K562 (cell line): ENCODE results near the gene ZNF296. TPM values are rescaled to one million over a fixed set of nuclear protein-coding genes. Genes with fewer than 3 reads are reported as not detected.

Source experiments
- ATAC-seq: fragments of 200-7000 bp; cut with Tn5 transposase; 3 replicates; pipeline ENCODE4 v1.9.1; 2020; ENCODE audit warnings: moderate library complexity
- BruUV-seq: library from RNA; stranded (reverse); fragments of 400-500 nt; replicated peaks from 2 replicates; lab custom pipeline; 2021; lab: Mats Ljungman, UMichigan
- CTCF ChIA-PET: fragments of 300-600 bp; formaldehyde crosslinking; extraction: SDS; loops from one replicate; lab custom pipeline; 2021; ENCODE audit warnings: low intra/inter-chr PET ratio; lab: Yijun Ruan, JAX
- POLR2A ChIA-PET: fragments of 300-600, 350-650 bp; sonication (Branson Sonifier 250); formaldehyde crosslinking; extraction: SDS; loops from one replicate; lab custom pipeline; 2021; ENCODE audit warnings: antibody characterized with exemption, inconsistent platforms; lab: Yijun Ruan, JAX
- DNase-seq, 4 experiments: peaks; one replicate each; pipeline versions ENCODE4 v3.0.0 to v3.0.0-alpha.2; 2011 to 2018; ENCODE audit warnings: low spot score in 3 of 4, mixed read lengths in 3 of 4; ENCODE audit errors: extremely low read depth in 1 of 4
- FAIRE-seq: peaks from 2 replicates; lab custom pipeline; 2011; peaks lifted over from hg19 to GRCh38; lab: Jason Lieb, UNC
- H2AFZ ChIP-seq: 2 replicates; pipeline ENCODE4 v1.6.0; 2011; ENCODE audit warnings: low read depth, low read length, control low read depth, inconsistent platforms
- H3K27ac ChIP-seq: fragments of 200-600 bp; 3 replicates; pipeline ENCODE4 v1.8.0; 2011; ENCODE audit warnings: low read depth, mild to moderate bottlenecking, control low read depth, inconsistent platforms, low read length, moderate library complexity, mixed read lengths; ENCODE audit errors: extremely low read depth
- H3K27me3 ChIP-seq, 2 experiments: fragments of 300-600 bp in 1 of 2; 2 replicates in 1 of 2; 3 replicates in 1 of 2; pipeline versions ENCODE4 v1.6.0 to v1.8.0; 2011; ENCODE audit warnings: inconsistent platforms in 2 of 2, low read length in 2 of 2, mild to moderate bottlenecking in 1 of 2, mixed read lengths in 1 of 2, moderate library complexity in 1 of 2; ENCODE audit not compliant: control insufficient read depth in 2 of 2, insufficient read depth in 2 of 2
- H3K36me3 ChIP-seq: fragments of 300-600 bp; 3 replicates; pipeline ENCODE4 v1.8.0; 2011; ENCODE audit warnings: mild to moderate bottlenecking, low read length, inconsistent platforms; ENCODE audit not compliant: control insufficient read depth, insufficient read depth
- H3K4me1 ChIP-seq, 2 experiments: fragments of 200-600 bp in 1 of 2; replicated peaks in 1 of 2; 2 replicates in 1 of 2; 3 replicates in 1 of 2; pipeline versions ENCODE4 v1.5.1 to v1.8.0; 2011; ENCODE audit warnings: inconsistent platforms in 2 of 2, low read length in 2 of 2, mild to moderate bottlenecking in 1 of 2, mixed read lengths in 1 of 2, moderate library complexity in 1 of 2; ENCODE audit not compliant: control insufficient read depth in 2 of 2, insufficient read depth in 2 of 2
- H3K4me2 ChIP-seq: 2 replicates; pipeline ENCODE4 v1.6.1; 2011; ENCODE audit warnings: low read length, control low read depth, inconsistent platforms, mixed read lengths; ENCODE audit not compliant: insufficient read depth
- H3K4me3 ChIP-seq: fragments of 200-600 bp; sonication (generic), shearing (Covaris generic); 2 replicates; pipeline ENCODE4 v1.5.1; 2016; ENCODE audit warnings: control low read depth, inconsistent platforms
- H3K79me2 ChIP-seq: fragments of 200-600 bp; 3 replicates; pipeline ENCODE4 v1.8.0; 2011; ENCODE audit warnings: low read length, inconsistent platforms; ENCODE audit not compliant: control insufficient read depth, insufficient read depth
- H3K9ac ChIP-seq, 2 experiments: 2 replicates each; pipeline versions ENCODE4 v1.6.0 to v1.6.1; 2011; ENCODE audit warnings: low read depth in 2 of 2, low read length in 2 of 2, control low read depth in 1 of 2, inconsistent platforms in 1 of 2, mild to moderate bottlenecking in 1 of 2, mixed read lengths in 1 of 2; ENCODE audit not compliant: insufficient read depth in 1 of 2
- H3K9me1 ChIP-seq: one replicate; pipeline ENCODE4 v1.6.0; 2011; ENCODE audit warnings: inconsistent platforms, mild to moderate bottlenecking, low read length, moderate library complexity; ENCODE audit not compliant: control insufficient read depth, insufficient read depth
- H3K9me3 ChIP-seq: replicated peaks from 2 replicates; pipeline ENCODE4 v1.5.1; 2011; ENCODE audit warnings: low read depth, low read length, inconsistent platforms; ENCODE audit not compliant: control insufficient read depth, insufficient read depth
- H4K20me1 ChIP-seq: replicated peaks from 2 replicates; pipeline ENCODE4 v1.6.1; 2011; ENCODE audit warnings: low read length, inconsistent platforms, mixed read lengths; ENCODE audit not compliant: control insufficient read depth, insufficient read depth
- BDP1 ChIP-seq: IDR thresholded peaks from 3 replicates; pipeline ENCODE4 v1.6.1; 2011; ENCODE audit not compliant: insufficient read length, insufficient read depth
- CBX5 ChIP-seq: IDR thresholded peaks from 2 replicates; pipeline ENCODE4 v1.6.1; 2014; ENCODE audit warnings: low read depth, borderline replicate concordance
- CHD4 ChIP-seq: fragments of 200-600 bp; sonication (generic); IDR thresholded peaks from 3 replicates; pipeline ENCODE4 v1.6.1; 2012; ENCODE audit warnings: low read depth, mild to moderate bottlenecking, mixed read lengths, low read length, inconsistent platforms; ENCODE audit not compliant: insufficient read depth, insufficient replicate concordance, poor library complexity, severe bottlenecking
- DMBX1 ChIP-seq: fragments of 250-450 bp; sonication (Bioruptor Pico); IDR thresholded peaks from 2 replicates; pipeline ENCODE4 v1.8.0; 2022; ENCODE audit warnings: inconsistent platforms, mild to moderate bottlenecking, moderate library complexity, borderline replicate concordance
- FIP1L1 ChIP-seq: fragments of 200-400 bp; formaldehyde crosslinking; IDR thresholded peaks from 2 replicates; pipeline ENCODE4 v1.6.1; 2018; ENCODE audit warnings: mild to moderate bottlenecking, low read depth, low read length; ENCODE audit not compliant: poor library complexity, severe bottlenecking
- MYNN ChIP-seq, 2 experiments: sonication (generic); formaldehyde crosslinking in 1 of 2; IDR thresholded peaks; 2 replicates each; pipeline versions ENCODE4 v1.5.0 to v1.6.1; 2016 to 2020; ENCODE audit warnings: antibody characterized with exemption in 1 of 2, missing genetic modification reagents in 1 of 2
- NELFE ChIP-seq: IDR thresholded peaks from 2 replicates; pipeline ENCODE4 v1.6.1; 2011; ENCODE audit warnings: mild to moderate bottlenecking; ENCODE audit not compliant: insufficient read depth, insufficient read length
- NUFIP1 ChIP-seq: fragments of 450-650 bp; IDR thresholded peaks from 2 replicates; pipeline ENCODE4 v1.6.1; 2018; ENCODE audit not compliant: partially characterized antibody
- PRPF4 ChIP-seq: fragments of 200-400 bp; formaldehyde crosslinking; IDR thresholded peaks from one replicate; pipeline ENCODE4 v1.6.1; 2017; ENCODE audit warnings: low read length, low read depth, mild to moderate bottlenecking; ENCODE audit not compliant: insufficient read depth, poor library complexity, severe bottlenecking
- RBFOX2 ChIP-seq: fragments of 200-400 bp; formaldehyde crosslinking; IDR thresholded peaks from 2 replicates; pipeline ENCODE4 v1.6.1; 2017; ENCODE audit warnings: low read depth, mild to moderate bottlenecking, low read length, moderate library complexity
- SRF ChIP-seq, 2 experiments: fragments of 250-450, 450-650 bp in 1 of 2; sonication (Bioruptor Pico) in 1 of 2; sonication (generic) in 1 of 2; formaldehyde crosslinking; IDR thresholded peaks; 2 replicates each; pipeline versions ENCODE4 v1.5.0 to v1.5.1; 2020 to 2022; ENCODE audit warnings: mild to moderate bottlenecking in 1 of 2, missing genetic modification reagents in 1 of 2
- ZNF347 ChIP-seq: fragments of 450-650 bp; formaldehyde crosslinking; IDR thresholded peaks from 2 replicates; pipeline ENCODE4 v1.4.0; 2020; ENCODE audit warnings: low read depth, mild to moderate bottlenecking, moderate library complexity
- ZNF384 ChIP-seq: IDR thresholded peaks from 2 replicates; pipeline ENCODE4 v1.6.1; 2012; ENCODE audit warnings: low read depth, low read length, improper control_type of control experiment
- ZNF75A ChIP-seq: fragments of 450-650 bp; formaldehyde crosslinking; IDR thresholded peaks from 2 replicates; pipeline ENCODE4 v1.4.0; 2020; ENCODE audit warnings: mild to moderate bottlenecking
- ZNF830 ChIP-seq: fragments of 250-450 bp; sonication (Bioruptor Pico); IDR thresholded peaks from 2 replicates; pipeline ENCODE4 v1.5.0; 2021; ENCODE audit warnings: mild to moderate bottlenecking
- WGBS: fragments of 100-300 bp; shearing (Covaris generic); methylation state at CpG from one replicate; pipeline ENCODE4 v1.1.6; 2016; ENCODE audit warnings: low coverage, mixed read lengths; ENCODE audit not compliant: insufficient coverage; ENCODE audit errors: missing lambda C conversion rate; 5-methylcytosine and 5-hydroxymethylcytosine counted together
- in situ Hi-C: fragments of 300-500 bp; cut with MboI; formaldehyde crosslinking; loops from 4 replicates; pipeline ENCODE4 v1.15.0; 2018; ENCODE audit warnings: inconsistent platforms, mixed read lengths
- intact Hi-C: fragments of 100-400 bp; cut with micrococcal nuclease; formaldehyde crosslinking; loops from 2 replicates; pipeline ENCODE4 v1.14.2; 2022
- polyA plus RNA-seq, 8 experiments: library from polyadenylated mRNA; depleted of rRNA in 4 of 8; stranded (reverse) in 5 of 8; unstranded in 3 of 8; fragments of >200 nt; fragmentation: Nextera tagmentation in 2 of 8; fragmentation: Illumina TruSeq in 1 of 8; extraction: Ambion mirVana in 2 of 8; extraction: Trizol in 1 of 8; gene quantifications; 2 replicates each; pipeline versions ENCODE4 v1.2.1 to v1.2.3, GENCODE V29; 2011 to 2014; ENCODE audit warnings: inconsistent platforms in 1 of 8, missing spikeins in 1 of 8
- total RNA-seq, 7 experiments: library from RNA; depleted of rRNA in 6 of 7; stranded (reverse); fragments of >200 nt in 6 of 7; fragmentation: Illumina TruSeq in 2 of 7; extraction: Trizol in 2 of 7; gene quantifications; 2 replicates each; pipeline versions ENCODE4 v1.2.1 to v1.2.3, GENCODE V29; 2011 to 2021; ENCODE audit warnings: low replicate concordance in 1 of 7
- TF ChIP-seq, protein P1 (sequence below): fragments of 450-650 bp; IDR thresholded peaks from 2 replicates; pipeline ENCODE4 v1.7.1; 2018; ENCODE audit warnings: mild to moderate bottlenecking, low read depth; ENCODE audit not compliant: partially characterized antibody
- TF ChIP-seq, protein P2 (sequence below), 2 experiments: IDR thresholded peaks; 2 replicates each; pipeline ENCODE4 v1.6.1; 2011; ENCODE audit warnings: borderline replicate concordance in 1 of 2, control low read depth in 1 of 2, low read depth in 1 of 2, low read length in 1 of 2, mild to moderate bottlenecking in 1 of 2, mixed read lengths in 1 of 2, moderate library complexity in 1 of 2; ENCODE audit not compliant: insufficient read depth in 1 of 2, insufficient read length in 1 of 2, poor library complexity in 1 of 2, severe bottlenecking in 1 of 2; ENCODE audit errors: extremely low read depth in 1 of 2

The ZNF296 gene
- total and polyA plus RNA-seq, 9 of the 15 experiments (the other 6 are each of a cell fraction or from before 2014, with no cell fraction given): 0.03 to 8.8 (median 0.47) TPM; not detected in 1

DNA sequence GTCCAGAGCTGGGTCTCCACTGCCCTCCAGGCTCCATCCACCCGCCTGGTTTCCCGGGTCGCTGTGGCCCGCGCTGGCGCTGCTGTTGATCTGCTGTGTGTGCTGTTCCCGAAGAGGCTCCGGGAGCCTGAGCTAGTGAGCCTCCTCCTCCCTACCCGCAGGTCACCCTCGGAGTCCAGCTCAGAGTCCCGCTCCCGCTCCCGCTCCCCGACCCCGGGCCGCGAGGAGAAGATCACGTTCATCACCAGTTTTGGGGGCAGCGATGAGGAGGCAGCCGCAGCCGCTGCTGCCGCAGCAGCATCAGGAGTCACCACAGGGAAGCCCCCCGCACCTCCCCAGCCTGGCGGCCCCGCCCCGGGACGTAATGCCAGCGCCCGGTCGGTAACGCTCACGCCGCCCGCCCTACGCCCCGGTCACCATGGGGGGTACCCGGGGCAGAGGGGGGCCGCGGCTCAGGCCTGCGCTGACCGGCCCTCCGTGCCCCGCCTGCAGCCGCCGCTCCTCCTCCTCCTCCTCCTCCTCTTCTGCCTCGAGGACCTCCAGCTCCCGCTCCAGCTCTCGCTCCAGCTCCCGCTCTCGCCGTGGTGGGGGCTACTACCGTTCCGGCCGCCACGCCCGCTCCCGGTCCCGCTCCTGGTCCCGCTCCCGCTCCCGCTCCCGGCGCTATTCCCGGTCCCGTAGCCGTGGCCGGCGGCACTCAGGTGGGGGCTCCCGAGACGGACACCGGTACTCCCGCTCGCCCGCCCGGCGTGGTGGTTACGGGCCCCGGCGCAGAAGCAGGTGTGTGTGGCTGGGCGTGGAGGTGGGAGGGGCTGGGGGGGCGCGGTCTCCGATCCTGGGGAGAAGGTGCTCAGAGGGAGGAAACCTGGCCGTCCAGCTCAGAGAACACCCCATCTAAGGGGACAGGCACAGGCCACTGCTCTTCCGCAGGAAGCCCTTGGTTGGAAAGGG lies 12.2 kb downstream of the ZNF296 start:
- no peak overlapping the region; a peak in 1 of 4 replicates for H3K9ac ChIP-seq
- H3K36me3 ChIP-seq: peaks cover 78% of the 10 kb centered on the region
- ChIA-PET CTCF (no interaction called here), POLR2A (no interaction called here)
- no peak overlapping the region for H2AFZ ChIP-seq
- no peak overlapping the region for H3K4me2 ChIP-seq
- no peak overlapping the region for H3K4me3 ChIP-seq
- in situ Hi-C loops: no loop called here
- no peak overlapping the region for H3K27ac ChIP-seq
- no TSS peak for BruUV-seq
- intact Hi-C loops: no loop called here
- no peak for ATAC-seq
- H3K9me1 ChIP-seq: no peaks in the 10 kb centered on the region
- H3K79me2 ChIP-seq: peaks cover 4% of the 10 kb centered on the region; the same call in 1 of the 3 replicates
- peaks cover 0 to 15% of the 10 kb centered on the region in 2 experiments; a peak in 2 of 5 replicates for H3K4me1 ChIP-seq
- H3K27me3 ChIP-seq: no peaks in the 10 kb centered on the region
- DNase-seq: no peak
- H4K20me1 ChIP-seq: peaks cover 13% of the 10 kb centered on the region
- no peaks in the 10 kb centered on the region for H3K9me3 ChIP-seq
- FAIRE-seq: no peak
- WGBS: 97% methylated on average over 25 of the region's 85 CpGs
- no peak for TF ChIP-seq NUFIP1
- no peak for TF ChIP-seq ZNF347 (CRISPR knock-in tag)
- TF ChIP-seq, protein P1, sequence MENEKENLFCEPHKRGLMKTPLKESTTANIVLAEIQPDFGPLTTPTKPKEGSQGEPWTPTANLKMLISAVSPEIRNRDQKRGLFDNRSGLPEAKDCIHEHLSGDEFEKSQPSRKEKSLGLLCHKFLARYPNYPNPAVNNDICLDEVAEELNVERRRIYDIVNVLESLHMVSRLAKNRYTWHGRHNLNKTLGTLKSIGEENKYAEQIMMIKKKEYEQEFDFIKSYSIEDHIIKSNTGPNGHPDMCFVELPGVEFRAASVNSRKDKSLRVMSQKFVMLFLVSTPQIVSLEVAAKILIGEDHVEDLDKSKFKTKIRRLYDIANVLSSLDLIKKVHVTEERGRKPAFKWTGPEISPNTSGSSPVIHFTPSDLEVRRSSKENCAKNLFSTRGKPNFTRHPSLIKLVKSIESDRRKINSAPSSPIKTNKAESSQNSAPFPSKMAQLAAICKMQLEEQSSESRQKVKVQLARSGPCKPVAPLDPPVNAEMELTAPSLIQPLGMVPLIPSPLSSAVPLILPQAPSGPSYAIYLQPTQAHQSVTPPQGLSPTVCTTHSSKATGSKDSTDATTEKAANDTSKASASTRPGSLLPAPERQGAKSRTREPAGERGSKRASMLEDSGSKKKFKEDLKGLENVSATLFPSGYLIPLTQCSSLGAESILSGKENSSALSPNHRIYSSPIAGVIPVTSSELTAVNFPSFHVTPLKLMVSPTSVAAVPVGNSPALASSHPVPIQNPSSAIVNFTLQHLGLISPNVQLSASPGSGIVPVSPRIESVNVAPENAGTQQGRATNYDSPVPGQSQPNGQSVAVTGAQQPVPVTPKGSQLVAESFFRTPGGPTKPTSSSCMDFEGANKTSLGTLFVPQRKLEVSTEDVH: no peak
- TF ChIP-seq ZNF384: no peak
- no peak for TF ChIP-seq ZNF830
- no peak for TF ChIP-seq DMBX1 (CRISPR knock-in tag)
- no peak for TF ChIP-seq NELFE
- TF ChIP-seq RBFOX2: peak; percentile 20; the same call in 1 of the 2 replicates
- TF ChIP-seq, protein P2, sequence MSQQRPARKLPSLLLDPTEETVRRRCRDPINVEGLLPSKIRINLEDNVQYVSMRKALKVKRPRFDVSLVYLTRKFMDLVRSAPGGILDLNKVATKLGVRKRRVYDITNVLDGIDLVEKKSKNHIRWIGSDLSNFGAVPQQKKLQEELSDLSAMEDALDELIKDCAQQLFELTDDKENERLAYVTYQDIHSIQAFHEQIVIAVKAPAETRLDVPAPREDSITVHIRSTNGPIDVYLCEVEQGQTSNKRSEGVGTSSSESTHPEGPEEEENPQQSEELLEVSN (IDR thresholded peaks at IDR 0.05; ENCODE audit: borderline replicate concordance in 1 of 2, extremely low read depth in 1 of 2, insufficient read depth in 1 of 2, insufficient read length in 1 of 2, low read depth in 1 of 2, low read length in 1 of 2, poor library complexity in 1 of 2, severe bottlenecking in 1 of 2): no peak
- no peak for TF ChIP-seq ZNF75A (CRISPR knock-in tag)
- TF ChIP-seq CHD4: no peak
- TF ChIP-seq PRPF4: no peak
- no peak for TF ChIP-seq SRF (CRISPR knock-in tag; IDR thresholded peaks at IDR 0.05)
- no peak for TF ChIP-seq MYNN (IDR thresholded peaks at IDR 0.05)
- no peak for TF ChIP-seq MYNN (CRISPR knock-in tag; IDR thresholded peaks at IDR 0.05)
- TF ChIP-seq FIP1L1: peak; percentile 55
- no peak for TF ChIP-seq CBX5
- TF ChIP-seq BDP1: no peak
